ENCODE data around the gene NECTIN4. TPM values are rescaled to one million over a fixed set of nuclear protein-coding genes. Genes with fewer than 3 reads are reported as not detected.

The NECTIN4 gene
- polyA plus RNA-seq, 3 donors = 0.07 TPM; not detected in 1

DNA sequence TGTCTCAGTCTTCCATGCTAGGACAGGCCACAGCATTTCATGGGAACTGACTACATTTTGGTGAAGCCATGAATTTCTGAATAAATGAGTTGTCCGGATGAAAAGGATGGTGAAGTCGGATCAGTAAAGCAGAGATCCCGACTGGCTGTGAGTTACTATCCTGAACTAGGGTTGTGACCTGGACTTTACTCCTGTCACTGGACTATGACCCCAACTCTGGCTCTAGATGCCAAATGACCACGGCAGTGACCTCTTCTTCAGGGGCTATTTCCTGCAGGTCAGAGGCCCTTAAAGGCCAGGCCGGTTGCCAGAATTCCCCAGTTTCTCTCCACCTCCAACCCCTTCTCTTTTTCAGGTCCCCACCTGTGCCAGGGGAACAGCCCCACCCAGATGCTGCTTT lies 1.7 kb upstream of the NECTIN4 start:
- H3K27me3 Mint-ChIP-seq (ENCODE audit: low read depth in 3 of 3) = peaks cover 0 to 10% (median 4%) of the 10 kb centered on the region in 3 donors
- DNase-seq = no peak
- H3K36me3 Mint-ChIP-seq = peaks cover 0 to 3% of the 10 kb centered on the region in 2 donors
- Histone ChIP-seq H3K4me3 (replicated peaks in 1 of 3; ENCODE audit: low read depth in 2 of 3, low read length in 3 of 3) (no peak overlapping the region), H3K9ac (ENCODE audit: insufficient read depth, low read length, poor library complexity, severe bottlenecking) (no peak overlapping the region), H4K20me1 (ENCODE audit: insufficient read depth, low read length) (no peaks in the 10 kb centered on the region), H3K4me1 (ENCODE audit: control insufficient read depth in 1 of 2, insufficient read depth in 2 of 2, low read length in 2 of 2) (peaks cover 25 to 33% of the 10 kb centered on the region in 2 donors), H3K4me2 (replicated peaks; ENCODE audit: extremely low read depth, low read length, poor library complexity, severe bottlenecking) (no peak overlapping the region), H3K36me3 (replicated peaks in 1 of 2; ENCODE audit: control insufficient read depth in 1 of 2, insufficient read depth in 2 of 2, low read length in 2 of 2) (no peaks in the 10 kb centered on the region), H3K9me3 (replicated peaks in 1 of 2; ENCODE audit: control insufficient read depth in 1 of 2, insufficient read depth in 1 of 2, low read length in 2 of 2) (no peaks in the 10 kb centered on the region), H2AFZ (ENCODE audit: insufficient read depth, low read depth, low read length, poor library complexity, severe bottlenecking) (no peak overlapping the region), H3K27ac (ENCODE audit: low read depth in 1 of 2, low read length in 2 of 2) (no peak overlapping the region), H3K27me3 (ENCODE audit: control insufficient read depth in 2 of 2, insufficient read depth in 2 of 2, low read length in 2 of 2) (no peaks in the 10 kb centered on the region), H3K79me2 (ENCODE audit: insufficient read depth, low read length) (no peaks in the 10 kb centered on the region)
- TF ChIP-seq, protein P1, sequence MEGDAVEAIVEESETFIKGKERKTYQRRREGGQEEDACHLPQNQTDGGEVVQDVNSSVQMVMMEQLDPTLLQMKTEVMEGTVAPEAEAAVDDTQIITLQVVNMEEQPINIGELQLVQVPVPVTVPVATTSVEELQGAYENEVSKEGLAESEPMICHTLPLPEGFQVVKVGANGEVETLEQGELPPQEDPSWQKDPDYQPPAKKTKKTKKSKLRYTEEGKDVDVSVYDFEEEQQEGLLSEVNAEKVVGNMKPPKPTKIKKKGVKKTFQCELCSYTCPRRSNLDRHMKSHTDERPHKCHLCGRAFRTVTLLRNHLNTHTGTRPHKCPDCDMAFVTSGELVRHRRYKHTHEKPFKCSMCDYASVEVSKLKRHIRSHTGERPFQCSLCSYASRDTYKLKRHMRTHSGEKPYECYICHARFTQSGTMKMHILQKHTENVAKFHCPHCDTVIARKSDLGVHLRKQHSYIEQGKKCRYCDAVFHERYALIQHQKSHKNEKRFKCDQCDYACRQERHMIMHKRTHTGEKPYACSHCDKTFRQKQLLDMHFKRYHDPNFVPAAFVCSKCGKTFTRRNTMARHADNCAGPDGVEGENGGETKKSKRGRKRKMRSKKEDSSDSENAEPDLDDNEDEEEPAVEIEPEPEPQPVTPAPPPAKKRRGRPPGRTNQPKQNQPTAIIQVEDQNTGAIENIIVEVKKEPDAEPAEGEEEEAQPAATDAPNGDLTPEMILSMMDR (IDR thresholded peaks at IDR 0.05) = no peak
- H3K4me3 Mint-ChIP-seq = no peak overlapping the region
- peaks cover 55% of the 10 kb centered on the region for H3K4me1 Mint-ChIP-seq
- WGBS (ENCODE audit: insufficient coverage) = 100% methylated on average over 4 of the region's 5 CpGs
- peaks cover 0 to 2% (median 0%) of the 10 kb centered on the region in 7 donors for H3K9me3 Mint-ChIP-seq
- H3K27ac Mint-ChIP-seq = no peak overlapping the region
- intact Hi-C loops (cut with micrococcal nuclease) = no loop called here

DNA sequence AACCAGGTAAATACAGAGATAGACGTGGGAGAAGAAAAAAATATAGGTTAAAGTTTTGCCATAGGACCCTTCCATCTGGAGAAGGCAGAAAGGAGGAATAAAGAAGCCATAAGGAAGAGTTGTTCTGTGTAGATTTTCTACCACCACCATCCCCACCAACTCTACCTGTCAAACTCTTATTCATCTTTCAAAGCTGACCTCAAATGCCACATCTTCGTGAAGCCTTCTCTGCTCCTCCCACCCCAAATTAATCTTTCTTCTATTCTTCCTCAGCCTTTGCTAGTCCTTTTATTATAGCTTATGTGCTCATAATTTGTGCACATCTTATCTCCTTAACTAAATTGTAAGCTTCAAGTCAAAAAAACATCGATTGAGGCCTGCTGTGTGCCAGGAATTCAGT lies 1.3 kb upstream of the NECTIN4 start:
- DNase-seq = no peak
- WGBS (ENCODE audit: insufficient coverage) = 100% methylated on average over 2 of the region's 3 CpGs

More for the DNA sequence above, 1.3 kb upstream of the NECTIN4 start:
- Histone ChIP-seq H4K20me1 (ENCODE audit: insufficient read depth, low read length) (no peaks in the 10 kb centered on the region), H3K9me3 (replicated peaks in 1 of 2; ENCODE audit: control insufficient read depth in 1 of 2, insufficient read depth in 1 of 2, low read length in 2 of 2) (no peaks in the 10 kb centered on the region), H3K4me2 (replicated peaks; ENCODE audit: extremely low read depth, low read length, poor library complexity, severe bottlenecking) (no peak overlapping the region), H2AFZ (ENCODE audit: insufficient read depth, low read depth, low read length, poor library complexity, severe bottlenecking) (no peak overlapping the region), H3K79me2 (ENCODE audit: insufficient read depth, low read length) (no peaks in the 10 kb centered on the region), H3K27me3 (ENCODE audit: control insufficient read depth in 2 of 2, insufficient read depth in 2 of 2, low read length in 2 of 2) (no peaks in the 10 kb centered on the region), H3K27ac (ENCODE audit: low read depth in 1 of 2, low read length in 2 of 2) (no peak overlapping the region), H3K9ac (ENCODE audit: insufficient read depth, low read length, poor library complexity, severe bottlenecking) (no peak overlapping the region), H3K4me3 (replicated peaks in 1 of 3; ENCODE audit: low read depth in 2 of 3, low read length in 3 of 3) (no peak overlapping the region), H3K36me3 (replicated peaks in 1 of 2; ENCODE audit: control insufficient read depth in 1 of 2, insufficient read depth in 2 of 2, low read length in 2 of 2) (no peaks in the 10 kb centered on the region), H3K4me1 (ENCODE audit: control insufficient read depth in 1 of 2, insufficient read depth in 2 of 2, low read length in 2 of 2) (peaks cover 20 to 28% of the 10 kb centered on the region in 2 donors)
- H3K36me3 Mint-ChIP-seq = peaks cover 3% of the 10 kb centered on the region in 2 donors
- H3K27me3 Mint-ChIP-seq (ENCODE audit: low read depth in 3 of 3) = peaks cover 1 to 7% (median 4%) of the 10 kb centered on the region in 3 donors
- intact Hi-C loops (cut with micrococcal nuclease) = no loop called here
- H3K4me3 Mint-ChIP-seq = no peak overlapping the region
- peaks cover 52% of the 10 kb centered on the region for H3K4me1 Mint-ChIP-seq
- TF ChIP-seq, protein P1 (IDR thresholded peaks at IDR 0.05) = no peak
- H3K9me3 Mint-ChIP-seq = peaks cover 0 to 2% (median 0%) of the 10 kb centered on the region in 7 donors
- H3K27ac Mint-ChIP-seq = no peak overlapping the region

Data from CD14-positive monocyte (primary cell).